ENCODE data around the gene GGTLC2.

GGTLC2 gene

GRCh38 chr22:22600531-22601261 lies 43.7 kb upstream of the GGTLC2 start:
- no peaks in the 10 kb centered on the region for H3K36me3 ChIP-seq (ENCODE audit: insufficient read depth, low read length)
- no peaks in the 10 kb centered on the region for H3K9me2 ChIP-seq (replicated peaks; ENCODE audit: low read depth, low read length)
- H3K79me2 ChIP-seq (ENCODE audit: insufficient read depth, low read length) = no peaks in the 10 kb centered on the region
- H3K4me3 ChIP-seq (ENCODE audit: low read length, poor library complexity, severe bottlenecking) = no peak overlapping the region
- no peak overlapping the region for H3K4me2 ChIP-seq (ENCODE audit: low read depth, low read length, poor library complexity, severe bottlenecking)
- no peaks in the 10 kb centered on the region for H3K27me3 ChIP-seq (ENCODE audit: insufficient read depth, low read length, poor library complexity, severe bottlenecking)
- H3K4me1 ChIP-seq (ENCODE audit: insufficient read depth, low read length, poor library complexity, severe bottlenecking) = no peaks in the 10 kb centered on the region
- H4K20me1 ChIP-seq (ENCODE audit: insufficient read depth, low read length, poor library complexity, severe bottlenecking) = no peaks in the 10 kb centered on the region
- no peak overlapping the region for H3K9ac ChIP-seq (ENCODE audit: low read depth, low read length, poor library complexity, severe bottlenecking)
- H3K9me3 ChIP-seq (ENCODE audit: insufficient read depth, low read depth, low read length) = no peaks in the 10 kb centered on the region
- H2AFZ ChIP-seq (ENCODE audit: low read length) = no peak overlapping the region
- TF ChIP-seq CTCF (conservative IDR thresholded peaks at IDR 0.05; ENCODE audit: low read length) (no peak), EZH2phosphoT487 (IDR thresholded peaks at IDR 0.05; ENCODE audit: borderline replicate concordance) (no peak)
- no peaks in the 10 kb centered on the region for H3F3A ChIP-seq (ENCODE audit: low read depth)

- no peaks in the 10 kb centered on the region for H3K36me3 ChIP-seq (ENCODE audit: insufficient read depth, low read length)
- H3K9ac ChIP-seq (ENCODE audit: low read depth, low read length, poor library complexity, severe bottlenecking) = no peak overlapping the region
- H3K9me3 ChIP-seq (ENCODE audit: insufficient read depth, low read depth, low read length) = no peaks in the 10 kb centered on the region
- no peak overlapping the region for H2AFZ ChIP-seq (ENCODE audit: low read length)
- H3K79me2 ChIP-seq (ENCODE audit: insufficient read depth, low read length) = no peaks in the 10 kb centered on the region
- no peak overlapping the region for H3K4me3 ChIP-seq (ENCODE audit: low read length, poor library complexity, severe bottlenecking)
- no peak overlapping the region for H3K4me2 ChIP-seq (ENCODE audit: low read depth, low read length, poor library complexity, severe bottlenecking)
- no peaks in the 10 kb centered on the region for H3F3A ChIP-seq (ENCODE audit: low read depth)
- no peaks in the 10 kb centered on the region for H4K20me1 ChIP-seq (ENCODE audit: insufficient read depth, low read length, poor library complexity, severe bottlenecking)
- TF ChIP-seq CTCF (conservative IDR thresholded peaks at IDR 0.05; ENCODE audit: low read length) = no peak
- TF ChIP-seq EZH2phosphoT487 (IDR thresholded peaks at IDR 0.05; ENCODE audit: borderline replicate concordance) = no peak
- H3K9me2 ChIP-seq (replicated peaks; ENCODE audit: low read depth, low read length) = no peaks in the 10 kb centered on the region
- H3K27me3 ChIP-seq (ENCODE audit: insufficient read depth, low read length, poor library complexity, severe bottlenecking) = no peaks in the 10 kb centered on the region
- no peaks in the 10 kb centered on the region for H3K4me1 ChIP-seq (ENCODE audit: insufficient read depth, low read length, poor library complexity, severe bottlenecking)
Measured at GRCh38 chr22:22603470-22603947, 40.9 kb upstream of the GGTLC2 start.

- Histone ChIP-seq H3K79me2 (ENCODE audit: insufficient read depth, low read length) (no peaks in the 10 kb centered on the region), H3K4me1 (ENCODE audit: insufficient read depth, low read length, poor library complexity, severe bottlenecking) (no peaks in the 10 kb centered on the region), H3K27me3 (ENCODE audit: insufficient read depth, low read length, poor library complexity, severe bottlenecking) (no peaks in the 10 kb centered on the region), H3K4me3 (ENCODE audit: low read length, poor library complexity, severe bottlenecking) (no peak overlapping the region), H4K20me1 (ENCODE audit: insufficient read depth, low read length, poor library complexity, severe bottlenecking) (no peaks in the 10 kb centered on the region), H3K36me3 (ENCODE audit: insufficient read depth, low read length) (no peaks in the 10 kb centered on the region), H3K9me2 (replicated peaks; ENCODE audit: low read depth, low read length) (no peaks in the 10 kb centered on the region), H2AFZ (ENCODE audit: low read length) (no peak overlapping the region), H3K9me3 (ENCODE audit: insufficient read depth, low read depth, low read length) (no peaks in the 10 kb centered on the region), H3F3A (ENCODE audit: low read depth) (no peaks in the 10 kb centered on the region), H3K4me2 (ENCODE audit: low read depth, low read length, poor library complexity, severe bottlenecking) (no peak overlapping the region), H3K9ac (ENCODE audit: low read depth, low read length, poor library complexity, severe bottlenecking) (no peak overlapping the region)
- TF ChIP-seq CTCF (conservative IDR thresholded peaks at IDR 0.05; ENCODE audit: low read length) = no peak
- TF ChIP-seq EZH2phosphoT487 (IDR thresholded peaks at IDR 0.05; ENCODE audit: borderline replicate concordance) = no peak
Measured at GRCh38 chr22:22604326-22605073, 39.9 kb upstream of the GGTLC2 start.

Measured in Loucy (cell line).